WTC11 (cell line): Measurements from ENCODE around the gene GTPBP3. TPM values are rescaled to one million over a fixed set of nuclear protein-coding genes. Genes with fewer than 3 reads are reported as not detected.

ENCODE experiments used
- ATAC-seq: fragments of 200-7000 bp; cut with Tn5 transposase; 2 replicates; pipeline ENCODE4 v1.10.0; 2021; ENCODE audit warnings: mild to moderate bottlenecking, moderate library complexity
- Bru-seq: library from RNA; stranded (reverse); fragments of 400-500 nt; gene quantifications from one replicate; lab custom pipeline; 2021; lab: Mats Ljungman, UMichigan
- CTCF ChIA-PET: fragments of 300-600 bp; sonication (Branson Sonifier 250); formaldehyde crosslinking; loops from one replicate; lab custom pipeline; 2021; ENCODE audit warnings: antibody characterized with exemption; lab: Charles Lee
- POLR2A ChIA-PET: fragments of 350-600 bp; sonication (Branson Sonifier 250); formaldehyde crosslinking; loops from one replicate; lab custom pipeline; 2021; ENCODE audit warnings: antibody characterized with exemption; lab: Charles Lee
- DNase-seq: peaks from one replicate; pipeline ENCODE4 v3.0.0; 2021; ENCODE audit warnings: low spot score
- H3K27ac Mint-ChIP-seq: 2 replicates; pipeline ENCODE4 v1.8.0; 2021; ENCODE audit warnings: mixed read lengths
- H3K27me3 Mint-ChIP-seq: 2 replicates; pipeline ENCODE4 v1.8.0; 2021; ENCODE audit warnings: low read depth, mild to moderate bottlenecking, moderate library complexity, mixed read lengths
- H3K36me3 Mint-ChIP-seq: 2 replicates; pipeline ENCODE4 v1.8.0; 2021; ENCODE audit warnings: mixed read lengths
- H3K4me1 Mint-ChIP-seq: 2 replicates; pipeline ENCODE4 v1.8.0; 2022; ENCODE audit warnings: mixed read lengths
- H3K4me3 Mint-ChIP-seq: 2 replicates; pipeline ENCODE4 v1.8.0; 2021; ENCODE audit warnings: mild to moderate bottlenecking, moderate library complexity, mixed read lengths
- H3K9me3 Mint-ChIP-seq: 2 replicates; pipeline ENCODE4 v1.8.0; 2021; ENCODE audit warnings: mixed read lengths
- ESRRA ChIP-seq: sonication (generic); formaldehyde crosslinking; IDR thresholded peaks from 2 replicates; pipeline ENCODE4 v1.8.1; 2022; ENCODE audit warnings: mild to moderate bottlenecking, missing genetic modification reagents, borderline replicate concordance
- FOXK1 ChIP-seq: sonication (generic); formaldehyde crosslinking; IDR thresholded peaks from 2 replicates; pipeline ENCODE4 v1.8.0; 2022; ENCODE audit warnings: mild to moderate bottlenecking, moderate library complexity, missing genetic modification reagents
- HMGXB4 ChIP-seq: sonication (generic); formaldehyde crosslinking; IDR thresholded peaks from 2 replicates; pipeline ENCODE4 v1.8.1; 2023; ENCODE audit warnings: mild to moderate bottlenecking, moderate library complexity, missing genetic modification reagents
- SP1 ChIP-seq: sonication (generic); formaldehyde crosslinking; conservative IDR thresholded peaks from 2 replicates; pipeline ENCODE4 v1.8.1; 2022; ENCODE audit warnings: missing genetic modification reagents
- ZBTB21 ChIP-seq: sonication (generic); formaldehyde crosslinking; IDR thresholded peaks from 2 replicates; pipeline ENCODE4 v1.8.1; 2023; ENCODE audit warnings: mild to moderate bottlenecking, missing genetic modification reagents, borderline replicate concordance
- ZBTB43 ChIP-seq: sonication (generic); formaldehyde crosslinking; IDR thresholded peaks from 2 replicates; pipeline ENCODE4 v1.8.1; 2023; ENCODE audit warnings: mild to moderate bottlenecking, missing genetic modification reagents
- ZNF423 ChIP-seq: fragments of 250-450 bp; sonication (Bioruptor Pico); IDR thresholded peaks from 2 replicates; pipeline ENCODE4 v2.1.2; 2022; ENCODE audit warnings: mild to moderate bottlenecking, moderate library complexity
- ZNF512 ChIP-seq: sonication (generic); formaldehyde crosslinking; IDR thresholded peaks from 2 replicates; pipeline ENCODE4 v1.8.1; 2022; ENCODE audit warnings: missing genetic modification reagents, borderline replicate concordance
- ZSCAN18 ChIP-seq: fragments of 250-450 bp; sonication (Bioruptor Pico); IDR thresholded peaks from 2 replicates; pipeline ENCODE4 v2.1.2; 2022; ENCODE audit warnings: mild to moderate bottlenecking, moderate library complexity
- long read RNA-seq, 3 experiments: library from RNA in 1 of 3; library from capped mRNA in 1 of 3; library from polyadenylated mRNA in 1 of 3; unstranded in 2 of 3; stranded (forward) in 1 of 3; transcript quantifications; one replicate each; pipeline ENCODE4 v2.0.0, GENCODE V29; 2021
- total RNA-seq: library from RNA; stranded (reverse); gene quantifications from 3 replicates; pipeline ENCODE4 v1.2.3, GENCODE V29; 2021
- TF ChIP-seq, protein P1 (sequence below): sonication (generic); formaldehyde crosslinking; IDR thresholded peaks from 2 replicates; pipeline ENCODE4 v1.8.0; 2022; ENCODE audit warnings: missing genetic modification reagents
- TF ChIP-seq, protein P2 (sequence below): fragments of 250-450 bp; sonication (Bioruptor Pico); IDR thresholded peaks from 2 replicates; pipeline ENCODE4 v1.9.0; 2021; ENCODE audit warnings: mild to moderate bottlenecking
- TF ChIP-seq, protein P3 (sequence below): sonication (generic); formaldehyde crosslinking; IDR thresholded peaks from 2 replicates; pipeline ENCODE4 v1.8.1; 2023; ENCODE audit warnings: mild to moderate bottlenecking, missing genetic modification reagents, moderate library complexity
- TF ChIP-seq, protein P4 (sequence below): sonication (generic); formaldehyde crosslinking; IDR thresholded peaks from 2 replicates; pipeline ENCODE4 v1.8.0; 2022; ENCODE audit warnings: mild to moderate bottlenecking, missing genetic modification reagents
- TF ChIP-seq, protein P5 (sequence below): sonication (generic); formaldehyde crosslinking; IDR thresholded peaks from 2 replicates; pipeline ENCODE4 v1.8.1; 2022; ENCODE audit warnings: mild to moderate bottlenecking, moderate library complexity, missing genetic modification reagents

Gene GTPBP3, protein sequence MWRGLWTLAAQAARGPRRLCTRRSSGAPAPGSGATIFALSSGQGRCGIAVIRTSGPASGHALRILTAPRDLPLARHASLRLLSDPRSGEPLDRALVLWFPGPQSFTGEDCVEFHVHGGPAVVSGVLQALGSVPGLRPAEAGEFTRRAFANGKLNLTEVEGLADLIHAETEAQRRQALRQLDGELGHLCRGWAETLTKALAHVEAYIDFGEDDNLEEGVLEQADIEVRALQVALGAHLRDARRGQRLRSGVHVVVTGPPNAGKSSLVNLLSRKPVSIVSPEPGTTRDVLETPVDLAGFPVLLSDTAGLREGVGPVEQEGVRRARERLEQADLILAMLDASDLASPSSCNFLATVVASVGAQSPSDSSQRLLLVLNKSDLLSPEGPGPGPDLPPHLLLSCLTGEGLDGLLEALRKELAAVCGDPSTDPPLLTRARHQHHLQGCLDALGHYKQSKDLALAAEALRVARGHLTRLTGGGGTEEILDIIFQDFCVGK
- total RNA-seq (79.1 to 93.0 TPM (median 80.8 TPM) in 3 replicates), Bru-seq, nascent RNA (percentile 70 among the genes with signal in this experiment)
- long read RNA-seq, experiment 1, transcript GTPBP3-201 (9 exons, 2,579 nt): major isoform, 75 of 193 reads
- long read RNA-seq, experiment 1, transcript GTPBP3-222 (9 exons, 2,493 nt): minor isoform, 15 of 193 reads
- long read RNA-seq, experiment 1, transcript GTPBP3-208 (2 exons, 564 nt): minor isoform, 6 of 193 reads
- long read RNA-seq, experiment 1, partial matches to known transcripts: 33 of 193 reads
- long read RNA-seq, experiment 1, other reads (novel, unspliced or antisense): 61 of 193 reads
- long read RNA-seq, experiment 2, partial matches to known transcripts: 21 of 43 reads
- long read RNA-seq, experiment 2, other reads (novel, unspliced or antisense): 15 of 43 reads
- long read RNA-seq, experiment 3, partial matches to known transcripts: 2 of 4 reads
- long read RNA-seq, experiment 3, other reads (novel, unspliced or antisense): 1 of 4 reads

DNA sequence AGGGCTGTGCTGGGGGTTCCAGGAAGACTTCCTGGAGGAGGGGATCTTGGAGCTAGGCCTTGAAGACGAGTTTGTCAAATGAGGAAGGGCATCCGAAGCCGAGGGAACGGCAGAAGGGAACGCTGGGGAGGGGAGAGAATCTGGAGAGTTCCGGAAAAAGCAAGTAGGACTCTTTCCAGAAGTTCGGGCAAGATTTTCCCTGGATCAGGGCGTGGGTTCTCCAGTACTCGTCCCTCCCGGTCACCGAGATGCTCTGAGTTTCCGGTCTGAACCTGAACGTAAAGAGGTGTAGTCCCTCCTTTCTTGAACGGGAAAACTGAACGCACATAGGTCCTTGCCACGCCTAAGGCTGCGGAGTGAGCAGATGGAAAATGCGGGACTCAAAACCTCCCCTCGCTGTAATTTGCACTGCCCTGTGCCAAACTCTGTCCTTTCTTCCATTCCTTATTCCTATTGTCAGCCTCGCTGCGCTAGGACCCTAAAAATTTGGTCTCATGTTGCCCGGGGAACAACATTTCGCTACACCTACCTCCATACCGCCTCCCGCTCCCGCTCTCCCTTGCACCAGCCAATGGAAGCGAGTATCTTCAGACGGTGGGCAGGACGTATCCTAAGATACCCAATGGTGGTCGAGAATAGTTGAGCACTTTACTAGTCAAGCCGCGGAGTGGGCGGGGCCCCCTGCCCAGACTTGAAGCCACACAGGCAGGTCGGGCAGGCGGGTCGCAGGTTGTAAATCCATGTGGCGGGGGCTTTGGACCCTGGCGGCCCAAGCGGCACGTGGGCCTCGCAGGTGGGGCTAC, at the start of gene GTPBP3:
TSS of gene GTPBP3 (plus strand) at position 682 of the 803 bp plus-strand sequence. CDS start at position 741, 59 bp downstream.
- H3K27me3 Mint-ChIP-seq: peaks cover 2% of the 10 kb centered on the region; the same call in 1 of the 2 replicates
- H3K27ac Mint-ChIP-seq: peak within 1 kb of the TSS; percentile 99
- ChIA-PET POLR2A (interaction anchor here (0.6 to 1.0 kb wide), 3 partner anchors 32 to 1451 kb away, joined by 3 to 10 read pairs (median 3); partner anchors contain the start of genes BABAM1 and MRPL34), CTCF (no interaction called here)
- DNase-seq (peak; percentile 98), ATAC-seq (peak; percentile 67)
- peak within 1 kb of the TSS; percentile 99 for H3K4me3 Mint-ChIP-seq
- H3K9me3 Mint-ChIP-seq: peaks cover 5% of the 10 kb centered on the region
- peaks cover 48% of the 10 kb centered on the region for H3K4me1 Mint-ChIP-seq
- peaks cover 8% of the 10 kb centered on the region for H3K36me3 Mint-ChIP-seq
- TF ChIP-seq ESRRA (CRISPR knock-in tag): no peak
- TF ChIP-seq ZBTB43 (CRISPR knock-in tag): no peak
- peak; percentile 100 for TF ChIP-seq SP1 (CRISPR knock-in tag)
- TF ChIP-seq, protein P1, sequence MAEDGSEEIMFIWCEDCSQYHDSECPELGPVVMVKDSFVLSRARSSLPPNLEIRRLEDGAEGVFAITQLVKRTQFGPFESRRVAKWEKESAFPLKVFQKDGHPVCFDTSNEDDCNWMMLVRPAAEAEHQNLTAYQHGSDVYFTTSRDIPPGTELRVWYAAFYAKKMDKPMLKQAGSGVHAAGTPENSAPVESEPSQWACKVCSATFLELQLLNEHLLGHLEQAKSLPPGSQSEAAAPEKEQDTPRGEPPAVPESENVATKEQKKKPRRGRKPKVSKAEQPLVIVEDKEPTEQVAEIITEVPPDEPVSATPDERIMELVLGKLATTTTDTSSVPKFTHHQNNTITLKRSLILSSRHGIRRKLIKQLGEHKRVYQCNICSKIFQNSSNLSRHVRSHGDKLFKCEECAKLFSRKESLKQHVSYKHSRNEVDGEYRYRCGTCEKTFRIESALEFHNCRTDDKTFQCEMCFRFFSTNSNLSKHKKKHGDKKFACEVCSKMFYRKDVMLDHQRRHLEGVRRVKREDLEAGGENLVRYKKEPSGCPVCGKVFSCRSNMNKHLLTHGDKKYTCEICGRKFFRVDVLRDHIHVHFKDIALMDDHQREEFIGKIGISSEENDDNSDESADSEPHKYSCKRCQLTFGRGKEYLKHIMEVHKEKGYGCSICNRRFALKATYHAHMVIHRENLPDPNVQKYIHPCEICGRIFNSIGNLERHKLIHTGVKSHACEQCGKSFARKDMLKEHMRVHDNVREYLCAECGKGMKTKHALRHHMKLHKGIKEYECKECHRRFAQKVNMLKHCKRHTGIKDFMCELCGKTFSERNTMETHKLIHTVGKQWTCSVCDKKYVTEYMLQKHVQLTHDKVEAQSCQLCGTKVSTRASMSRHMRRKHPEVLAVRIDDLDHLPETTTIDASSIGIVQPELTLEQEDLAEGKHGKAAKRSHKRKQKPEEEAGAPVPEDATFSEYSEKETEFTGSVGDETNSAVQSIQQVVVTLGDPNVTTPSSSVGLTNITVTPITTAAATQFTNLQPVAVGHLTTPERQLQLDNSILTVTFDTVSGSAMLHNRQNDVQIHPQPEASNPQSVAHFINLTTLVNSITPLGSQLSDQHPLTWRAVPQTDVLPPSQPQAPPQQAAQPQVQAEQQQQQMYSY (CRISPR knock-in tag): no peak
- TF ChIP-seq, protein P2, sequence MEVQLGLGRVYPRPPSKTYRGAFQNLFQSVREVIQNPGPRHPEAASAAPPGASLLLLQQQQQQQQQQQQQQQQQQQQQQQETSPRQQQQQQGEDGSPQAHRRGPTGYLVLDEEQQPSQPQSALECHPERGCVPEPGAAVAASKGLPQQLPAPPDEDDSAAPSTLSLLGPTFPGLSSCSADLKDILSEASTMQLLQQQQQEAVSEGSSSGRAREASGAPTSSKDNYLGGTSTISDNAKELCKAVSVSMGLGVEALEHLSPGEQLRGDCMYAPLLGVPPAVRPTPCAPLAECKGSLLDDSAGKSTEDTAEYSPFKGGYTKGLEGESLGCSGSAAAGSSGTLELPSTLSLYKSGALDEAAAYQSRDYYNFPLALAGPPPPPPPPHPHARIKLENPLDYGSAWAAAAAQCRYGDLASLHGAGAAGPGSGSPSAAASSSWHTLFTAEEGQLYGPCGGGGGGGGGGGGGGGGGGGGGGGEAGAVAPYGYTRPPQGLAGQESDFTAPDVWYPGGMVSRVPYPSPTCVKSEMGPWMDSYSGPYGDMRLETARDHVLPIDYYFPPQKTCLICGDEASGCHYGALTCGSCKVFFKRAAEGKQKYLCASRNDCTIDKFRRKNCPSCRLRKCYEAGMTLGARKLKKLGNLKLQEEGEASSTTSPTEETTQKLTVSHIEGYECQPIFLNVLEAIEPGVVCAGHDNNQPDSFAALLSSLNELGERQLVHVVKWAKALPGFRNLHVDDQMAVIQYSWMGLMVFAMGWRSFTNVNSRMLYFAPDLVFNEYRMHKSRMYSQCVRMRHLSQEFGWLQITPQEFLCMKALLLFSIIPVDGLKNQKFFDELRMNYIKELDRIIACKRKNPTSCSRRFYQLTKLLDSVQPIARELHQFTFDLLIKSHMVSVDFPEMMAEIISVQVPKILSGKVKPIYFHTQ (CRISPR knock-in tag): no peak
- TF ChIP-seq HMGXB4: no peak; the same call in 1 of the 2 replicates
- TF ChIP-seq FOXK1 (CRISPR knock-in tag): peak; percentile 73; the same call in 1 of the 2 replicates
- TF ChIP-seq ZSCAN18 (CRISPR knock-in tag): no peak
- no peak for TF ChIP-seq ZNF423 (CRISPR knock-in tag)
- no peak for TF ChIP-seq ZNF512 (CRISPR knock-in tag)
- no peak for TF ChIP-seq ZBTB21 (CRISPR knock-in tag)
- TF ChIP-seq, protein P3, sequence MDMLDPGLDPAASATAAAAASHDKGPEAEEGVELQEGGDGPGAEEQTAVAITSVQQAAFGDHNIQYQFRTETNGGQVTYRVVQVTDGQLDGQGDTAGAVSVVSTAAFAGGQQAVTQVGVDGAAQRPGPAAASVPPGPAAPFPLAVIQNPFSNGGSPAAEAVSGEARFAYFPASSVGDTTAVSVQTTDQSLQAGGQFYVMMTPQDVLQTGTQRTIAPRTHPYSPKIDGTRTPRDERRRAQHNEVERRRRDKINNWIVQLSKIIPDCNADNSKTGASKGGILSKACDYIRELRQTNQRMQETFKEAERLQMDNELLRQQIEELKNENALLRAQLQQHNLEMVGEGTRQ (CRISPR knock-in tag): peak; percentile 73
- TF ChIP-seq, protein P4, sequence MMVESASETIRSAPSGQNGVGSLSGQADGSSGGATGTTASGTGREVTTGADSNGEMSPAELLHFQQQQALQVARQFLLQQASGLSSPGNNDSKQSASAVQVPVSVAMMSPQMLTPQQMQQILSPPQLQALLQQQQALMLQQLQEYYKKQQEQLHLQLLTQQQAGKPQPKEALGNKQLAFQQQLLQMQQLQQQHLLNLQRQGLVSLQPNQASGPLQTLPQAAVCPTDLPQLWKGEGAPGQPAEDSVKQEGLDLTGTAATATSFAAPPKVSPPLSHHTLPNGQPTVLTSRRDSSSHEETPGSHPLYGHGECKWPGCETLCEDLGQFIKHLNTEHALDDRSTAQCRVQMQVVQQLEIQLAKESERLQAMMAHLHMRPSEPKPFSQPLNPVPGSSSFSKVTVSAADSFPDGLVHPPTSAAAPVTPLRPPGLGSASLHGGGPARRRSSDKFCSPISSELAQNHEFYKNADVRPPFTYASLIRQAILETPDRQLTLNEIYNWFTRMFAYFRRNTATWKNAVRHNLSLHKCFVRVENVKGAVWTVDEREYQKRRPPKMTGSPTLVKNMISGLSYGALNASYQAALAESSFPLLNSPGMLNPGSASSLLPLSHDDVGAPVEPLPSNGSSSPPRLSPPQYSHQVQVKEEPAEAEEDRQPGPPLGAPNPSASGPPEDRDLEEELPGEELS (CRISPR knock-in tag): peak; percentile 26; the same call in 1 of the 2 replicates
- TF ChIP-seq, protein P5, sequence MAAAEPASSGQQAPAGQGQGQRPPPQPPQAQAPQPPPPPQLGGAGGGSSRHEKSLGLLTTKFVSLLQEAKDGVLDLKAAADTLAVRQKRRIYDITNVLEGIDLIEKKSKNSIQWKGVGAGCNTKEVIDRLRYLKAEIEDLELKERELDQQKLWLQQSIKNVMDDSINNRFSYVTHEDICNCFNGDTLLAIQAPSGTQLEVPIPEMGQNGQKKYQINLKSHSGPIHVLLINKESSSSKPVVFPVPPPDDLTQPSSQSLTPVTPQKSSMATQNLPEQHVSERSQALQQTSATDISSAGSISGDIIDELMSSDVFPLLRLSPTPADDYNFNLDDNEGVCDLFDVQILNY (CRISPR knock-in tag): no peak
